ENCODE measurements around the gene TMEM94. TPM values are rescaled to one million over a fixed set of nuclear protein-coding genes. Genes with fewer than 3 reads are reported as not detected.

Gene TMEM94
- total RNA-seq, 1 experiment from 2014 or later = 61.4 TPM

DNA sequence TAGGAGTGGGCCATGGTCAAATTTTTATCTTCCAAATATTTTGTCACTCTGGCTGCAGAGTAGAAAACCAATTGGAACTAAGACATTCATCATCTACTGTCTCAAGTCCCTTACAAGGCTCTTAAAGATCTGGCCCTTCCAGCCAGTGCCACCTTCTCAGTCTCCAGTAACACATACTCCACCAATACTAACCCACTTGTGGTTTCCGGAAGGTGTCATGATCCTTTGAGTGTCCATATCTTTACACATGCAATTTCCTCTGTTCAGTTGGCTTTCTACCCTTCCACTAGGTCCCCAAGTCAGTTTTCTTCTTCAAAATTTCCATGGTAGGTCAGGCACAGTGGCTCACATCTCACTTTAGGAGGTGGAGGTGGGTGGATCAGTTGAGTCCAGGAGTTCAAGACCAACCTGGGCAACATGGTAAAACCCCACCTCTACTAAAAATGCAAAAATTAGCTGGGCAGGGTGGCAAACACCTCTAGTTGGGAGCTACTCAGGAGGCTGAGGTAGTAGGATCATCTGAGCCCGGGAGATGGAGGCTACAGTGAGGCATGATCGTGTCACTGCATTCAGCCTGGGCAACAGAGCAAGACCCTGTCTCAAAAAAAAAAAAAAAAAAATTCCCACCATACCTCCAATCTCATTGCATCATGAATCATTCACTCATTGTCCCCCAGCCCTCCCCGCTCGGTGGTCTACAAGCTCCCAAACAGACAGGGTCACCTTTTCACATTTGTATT lies 44.9 kb upstream of the TMEM94 start:
- no peaks in the 10 kb centered on the region for H3K4me1 ChIP-seq (ENCODE audit: insufficient read depth, low read length)
- no peaks in the 10 kb centered on the region for H3K79me1 ChIP-seq (ENCODE audit: insufficient read depth, low read depth, low read length, poor library complexity, severe bottlenecking)
- no peak overlapping the region for H2AK5ac ChIP-seq (ENCODE audit: insufficient read length, low read length)
- no peaks in the 10 kb centered on the region for H3K79me2 ChIP-seq (ENCODE audit: insufficient read depth, low read length)
- no peaks in the 10 kb centered on the region for H3K23me2 ChIP-seq (ENCODE audit: insufficient read length, low read depth, low read length, poor library complexity, severe bottlenecking)
- H3K9me3 Mint-ChIP-seq = no peaks in the 10 kb centered on the region
- H4K20me1 ChIP-seq (ENCODE audit: control insufficient read depth, insufficient read depth, insufficient read length) = no peaks in the 10 kb centered on the region
- no peak overlapping the region for H2BK15ac ChIP-seq (ENCODE audit: low read depth, low read length)
- no peak overlapping the region for H3T11ph ChIP-seq (ENCODE audit: low read length)
- peaks cover 12% of the 10 kb centered on the region for H3K27me3 Mint-ChIP-seq (ENCODE audit: low read depth)
- no peak for DNase-seq
- no peak overlapping the region for H4K5ac ChIP-seq (ENCODE audit: insufficient read length, low read depth, low read length)
- no peak overlapping the region for H2BK120ac ChIP-seq (ENCODE audit: low read depth, low read length, poor library complexity, severe bottlenecking)
- no peak overlapping the region for H2BK20ac ChIP-seq (ENCODE audit: low read depth, low read length, poor library complexity, severe bottlenecking)
- no peak overlapping the region for H3K14ac ChIP-seq (ENCODE audit: insufficient read depth, low read length)
- TF ChIP-seq, protein P1, sequence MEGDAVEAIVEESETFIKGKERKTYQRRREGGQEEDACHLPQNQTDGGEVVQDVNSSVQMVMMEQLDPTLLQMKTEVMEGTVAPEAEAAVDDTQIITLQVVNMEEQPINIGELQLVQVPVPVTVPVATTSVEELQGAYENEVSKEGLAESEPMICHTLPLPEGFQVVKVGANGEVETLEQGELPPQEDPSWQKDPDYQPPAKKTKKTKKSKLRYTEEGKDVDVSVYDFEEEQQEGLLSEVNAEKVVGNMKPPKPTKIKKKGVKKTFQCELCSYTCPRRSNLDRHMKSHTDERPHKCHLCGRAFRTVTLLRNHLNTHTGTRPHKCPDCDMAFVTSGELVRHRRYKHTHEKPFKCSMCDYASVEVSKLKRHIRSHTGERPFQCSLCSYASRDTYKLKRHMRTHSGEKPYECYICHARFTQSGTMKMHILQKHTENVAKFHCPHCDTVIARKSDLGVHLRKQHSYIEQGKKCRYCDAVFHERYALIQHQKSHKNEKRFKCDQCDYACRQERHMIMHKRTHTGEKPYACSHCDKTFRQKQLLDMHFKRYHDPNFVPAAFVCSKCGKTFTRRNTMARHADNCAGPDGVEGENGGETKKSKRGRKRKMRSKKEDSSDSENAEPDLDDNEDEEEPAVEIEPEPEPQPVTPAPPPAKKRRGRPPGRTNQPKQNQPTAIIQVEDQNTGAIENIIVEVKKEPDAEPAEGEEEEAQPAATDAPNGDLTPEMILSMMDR (conservative IDR thresholded peaks at IDR 0.05) = no peak
- no peak overlapping the region for H2BK12ac ChIP-seq (ENCODE audit: insufficient read length, low read depth, low read length)
- H3K18ac ChIP-seq (ENCODE audit: insufficient read length, low read depth, low read length) = no peak overlapping the region
- H3K23ac ChIP-seq (ENCODE audit: insufficient read length, low read depth, low read length) = no peak overlapping the region
- no peak overlapping the region for H3K27ac ChIP-seq (ENCODE audit: insufficient read length, low read depth, low read length)
- H3K9ac ChIP-seq (ENCODE audit: extremely low read depth, insufficient read length, low read length) = no peak overlapping the region
- H3K27ac Mint-ChIP-seq = no peak overlapping the region
- no peak overlapping the region for H4K8ac ChIP-seq (replicated peaks; ENCODE audit: insufficient read length, low read depth, low read length)
- no peak overlapping the region for H3K4me2 ChIP-seq (ENCODE audit: insufficient read depth, insufficient read length, low read length)
- no peak overlapping the region for H3K56ac ChIP-seq (ENCODE audit: insufficient read length, low read depth, low read length)
- no peak overlapping the region for H3K4me3 Mint-ChIP-seq
- H2AFZ ChIP-seq (ENCODE audit: low read length) = no peak overlapping the region
- H3K4me1 Mint-ChIP-seq = peaks cover 8 to 9% of the 10 kb centered on the region in 2 experiments
- H4K91ac ChIP-seq (ENCODE audit: insufficient read length, low read depth, low read length) = no peak overlapping the region
- no peak overlapping the region for H2BK5ac ChIP-seq (ENCODE audit: insufficient read length, low read length)
- no peaks in the 10 kb centered on the region for H3K36me3 Mint-ChIP-seq (ENCODE audit: insufficient read depth in 1 of 3, low read depth in 3 of 3)
- no peaks in the 10 kb centered on the region for H3K9me3 ChIP-seq (ENCODE audit: control insufficient read depth, low read depth, low read length)
- no CpG with 5 or more reads among the region's 5 CpGs for WGBS (ENCODE audit: extremely low coverage, insufficient read length, low lambda C conversion rate)
- no peaks in the 10 kb centered on the region for H3K27me3 ChIP-seq (ENCODE audit: insufficient read depth, low read length)
- H3K4ac ChIP-seq (ENCODE audit: low read depth, low read length) = no peak overlapping the region
